CD4-positive, alpha-beta T cell (primary cell): ENCODE data around the gene ALPK1. TPM values are rescaled to one million over a fixed set of nuclear protein-coding genes. Genes with fewer than 3 reads are reported as not detected.

ENCODE experiments used
- ATAC-seq: fragments of 200-7000 bp; cut with Tn5 transposase; one replicate; pipeline ENCODE4 v1.10.0; 2022; ENCODE audit warnings: mild to moderate bottlenecking; ENCODE audit not compliant: poor library complexity
- CTCF ChIA-PET: fragments of 350-600 bp; sonication (Branson Sonifier 250); formaldehyde crosslinking; loops from one replicate; lab custom pipeline; 2021; ENCODE audit warnings: antibody characterized with exemption, inconsistent platforms; lab: Charles Lee
- POLR2A ChIA-PET: fragments of 350-600 bp; sonication (Branson Sonifier 250); formaldehyde crosslinking; loops from one replicate; lab custom pipeline; 2021; ENCODE audit warnings: antibody characterized with exemption, inconsistent platforms; lab: Charles Lee
- DNase-seq, 14 experiments: peaks; one replicate each; pipeline ENCODE4 v3.0.0-alpha.2; 2013 to 2020; ENCODE audit warnings: mixed read lengths in 2 of 14
- H3K27ac ChIP-seq, 2 donors: one replicate each; pipeline versions ENCODE4 v1.5.1 to v1.7.0; 2013; ENCODE audit warnings: low read length in 2 of 2, low read depth in 1 of 2, mild to moderate bottlenecking in 1 of 2
- H3K27me3 ChIP-seq, 2 experiments: 1 replicate in 1 of 2; 2 replicates in 1 of 2; pipeline versions ENCODE4 v1.6.1 to v1.7.0; 2013; ENCODE audit warnings: low read length in 2 of 2, control low read depth in 1 of 2, mild to moderate bottlenecking in 1 of 2, moderate library complexity in 1 of 2; ENCODE audit not compliant: insufficient read depth in 2 of 2, control insufficient read depth in 1 of 2
- H3K36me3 ChIP-seq: one replicate; pipeline ENCODE4 v1.6.1; 2013; ENCODE audit warnings: low read length, control low read depth; ENCODE audit not compliant: insufficient read depth
- H3K4me1 ChIP-seq: one replicate; pipeline ENCODE4 v1.6.1; 2013; ENCODE audit warnings: low read length, control low read depth; ENCODE audit not compliant: insufficient read depth
- H3K4me3 ChIP-seq: one replicate; pipeline ENCODE4 v1.5.1; 2013; ENCODE audit warnings: mild to moderate bottlenecking, low read length, moderate library complexity
- H3K9me3 ChIP-seq, 2 experiments: 1 replicate in 1 of 2; 2 replicates in 1 of 2; pipeline versions ENCODE4 v1.6.1 to v1.7.0; 2013; ENCODE audit warnings: low read length in 2 of 2, mild to moderate bottlenecking in 2 of 2, control low read depth in 1 of 2, moderate library complexity in 1 of 2; ENCODE audit not compliant: control insufficient read depth in 1 of 2, insufficient read depth in 1 of 2
- H3K27ac Mint-ChIP-seq: one replicate; pipeline ENCODE4 v1.8.0; 2020; ENCODE audit warnings: mixed read lengths
- H3K27me3 Mint-ChIP-seq: one replicate; pipeline ENCODE4 v1.8.0; 2021; ENCODE audit warnings: mixed read lengths
- H3K36me3 Mint-ChIP-seq: one replicate; pipeline ENCODE4 v1.8.0; 2021; ENCODE audit warnings: low read depth, mixed read lengths
- H3K4me1 Mint-ChIP-seq: one replicate; pipeline ENCODE4 v1.8.0; 2021; ENCODE audit warnings: low read depth, mixed read lengths
- H3K4me3 Mint-ChIP-seq: one replicate; pipeline ENCODE4 v1.8.0; 2020; ENCODE audit warnings: mild to moderate bottlenecking, mixed read lengths
- H3K9me3 Mint-ChIP-seq: one replicate; pipeline ENCODE4 v1.8.0; 2020; ENCODE audit warnings: mixed read lengths
- intact Hi-C, 2 experiments: fragments of 100-400 bp; cut with DNase I in 1 of 2; cut with micrococcal nuclease in 1 of 2; formaldehyde crosslinking; loops; one replicate each; pipeline versions ENCODE4 v1.15.1 to v1.9.0; 2023 to 2025; cut with DNase I, micrococcal nuclease
- total RNA-seq, 174 experiments: library from RNA in 2 of 174; stranded (reverse) in 2 of 174; gene quantifications; one replicate each; pipeline ENCODE4 v1.2.3 and lab custom pipeline; 2021 to 2026
- TF ChIP-seq, protein P1 (sequence below): fragments of 200-600 bp; IDR thresholded peaks from one replicate; pipeline ENCODE4 v1.8.0; 2022; ENCODE audit warnings: antibody characterized with exemption, mild to moderate bottlenecking

Gene ALPK1
- total RNA-seq, 2 experiments from 2014 or later: 8.2 to 9.5 TPM

DNA sequence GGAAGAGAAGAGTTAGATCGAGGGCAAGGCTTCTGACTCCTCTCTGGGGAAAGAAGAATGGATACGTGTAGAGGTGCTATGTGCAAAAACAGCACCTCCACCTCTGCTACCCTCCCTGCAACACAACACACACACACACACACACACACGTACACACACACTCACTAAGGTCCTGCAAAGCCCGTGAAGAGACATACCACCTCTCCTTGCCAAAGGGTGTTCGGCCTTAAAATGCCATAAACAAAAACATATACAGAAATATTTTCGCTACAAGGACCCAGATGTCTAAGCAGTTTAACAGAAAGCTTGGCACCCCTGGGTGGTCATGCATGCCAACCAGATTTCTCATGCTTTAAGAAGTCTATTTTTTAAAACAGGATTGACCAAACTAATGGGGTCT lies 13.0 kb upstream of the ALPK1 start:
- Mint-ChIP-seq H3K27ac (peak overlapping the region; percentile 87), H3K9me3 (peaks cover 2% of the 10 kb centered on the region), H3K36me3 (peaks cover 32% of the 10 kb centered on the region), H3K27me3 (no peaks in the 10 kb centered on the region), H3K4me3 (peak overlapping the region; percentile 96), H3K4me1 (peaks cover 89% of the 10 kb centered on the region)
- ATAC-seq (no peak), DNase-seq (peak in 2 of 14 experiments; percentile 25 to 33)
- POLR2A ChIA-PET: interaction anchor here (0.6 to 5.6 kb wide), 6 partner anchors 9 to 52 kb away, joined by 3 to 137 read pairs (median 5); partner anchors contain the start of genes ALPK1 and AP1AR
- TF ChIP-seq, protein P1, sequence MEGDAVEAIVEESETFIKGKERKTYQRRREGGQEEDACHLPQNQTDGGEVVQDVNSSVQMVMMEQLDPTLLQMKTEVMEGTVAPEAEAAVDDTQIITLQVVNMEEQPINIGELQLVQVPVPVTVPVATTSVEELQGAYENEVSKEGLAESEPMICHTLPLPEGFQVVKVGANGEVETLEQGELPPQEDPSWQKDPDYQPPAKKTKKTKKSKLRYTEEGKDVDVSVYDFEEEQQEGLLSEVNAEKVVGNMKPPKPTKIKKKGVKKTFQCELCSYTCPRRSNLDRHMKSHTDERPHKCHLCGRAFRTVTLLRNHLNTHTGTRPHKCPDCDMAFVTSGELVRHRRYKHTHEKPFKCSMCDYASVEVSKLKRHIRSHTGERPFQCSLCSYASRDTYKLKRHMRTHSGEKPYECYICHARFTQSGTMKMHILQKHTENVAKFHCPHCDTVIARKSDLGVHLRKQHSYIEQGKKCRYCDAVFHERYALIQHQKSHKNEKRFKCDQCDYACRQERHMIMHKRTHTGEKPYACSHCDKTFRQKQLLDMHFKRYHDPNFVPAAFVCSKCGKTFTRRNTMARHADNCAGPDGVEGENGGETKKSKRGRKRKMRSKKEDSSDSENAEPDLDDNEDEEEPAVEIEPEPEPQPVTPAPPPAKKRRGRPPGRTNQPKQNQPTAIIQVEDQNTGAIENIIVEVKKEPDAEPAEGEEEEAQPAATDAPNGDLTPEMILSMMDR: no peak
- intact Hi-C loops: loop anchor here (2.0 to 10.0 kb wide), 6 partner anchors 37 to 1481 kb away; partner anchors contain the start of genes AP1AR (in 1 of the 2), CAMK2D (in 1 of the 2), LARP7 (in 1 of the 2) and ZGRF1 (in 1 of the 2)
- CTCF ChIA-PET: no interaction called here
- Histone ChIP-seq H3K36me3 (peaks cover 3% of the 10 kb centered on the region), H3K9me3 (peaks cover 0 to 4% of the 10 kb centered on the region in 2 experiments), H3K4me3 (peak overlapping the region; percentile 78), H3K27ac (no peak overlapping the region), H3K4me1 (peaks cover 46% of the 10 kb centered on the region), H3K27me3 (no peaks in the 10 kb centered on the region)

DNA sequence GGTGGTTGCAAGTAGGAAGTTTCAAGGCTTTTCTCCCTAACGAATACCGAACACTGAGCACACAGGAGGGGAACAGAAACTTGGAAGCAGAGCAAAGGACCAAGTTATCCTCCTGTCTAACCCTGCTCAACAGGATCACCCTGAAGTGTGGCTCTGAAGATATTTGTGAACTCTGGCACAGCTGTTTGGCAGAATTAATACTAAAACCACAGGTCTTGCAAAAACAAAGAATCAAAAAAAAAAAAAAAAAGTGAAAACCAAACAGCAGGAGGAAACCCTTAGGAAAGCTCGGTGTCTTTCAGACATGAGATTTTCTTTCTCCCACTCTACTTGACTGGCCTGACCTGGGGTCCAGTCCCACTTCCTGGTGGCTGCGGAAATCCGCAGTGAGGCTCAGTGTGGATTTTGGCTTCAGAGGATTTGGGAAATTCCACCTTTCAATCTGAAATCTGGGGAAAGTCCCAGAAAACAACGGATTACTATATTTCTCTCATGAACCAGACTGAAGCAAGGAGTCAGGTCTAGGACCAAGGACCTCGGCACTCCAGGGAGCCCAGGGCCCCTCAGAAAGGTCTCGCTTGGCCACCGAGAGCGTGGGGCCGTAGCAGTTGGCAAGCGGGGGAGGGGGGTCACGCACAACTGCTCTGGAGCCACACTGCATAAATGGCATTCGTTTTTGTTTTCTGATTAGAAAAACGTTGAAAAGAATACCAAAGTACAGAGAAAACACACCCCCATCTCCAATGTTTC lies 12.3 kb upstream of the ALPK1 start:
- peaks cover 0 to 4% of the 10 kb centered on the region in 2 experiments for H3K9me3 ChIP-seq
- H3K36me3 ChIP-seq: peaks cover 3% of the 10 kb centered on the region
- ATAC-seq: no peak
- H3K27me3 Mint-ChIP-seq: no peaks in the 10 kb centered on the region
- ChIA-PET POLR2A (interaction anchor here (0.6 to 5.6 kb wide), 10 partner anchors 10 to 232 kb away, joined by 3 to 137 read pairs (median 6); partner anchors contain the start of genes ALPK1 and AP1AR), CTCF (interaction anchor here (1.3 kb wide), 1 partner anchor 18 kb away, joined by 4 read pairs; no protein-coding TSS in a partner anchor)
- H3K4me3 ChIP-seq: peak overlapping the region; percentile 78
- TF ChIP-seq, protein P1: no peak
- peak overlapping the region; percentile 87 for H3K27ac Mint-ChIP-seq
- peak in 3 of 14 experiments; percentile 38 to 80 (median 74) for DNase-seq
- peak overlapping the region; percentile 58 to 86 for H3K27ac ChIP-seq
- H3K4me3 Mint-ChIP-seq: peak overlapping the region; percentile 96
- peaks cover 88% of the 10 kb centered on the region for H3K4me1 Mint-ChIP-seq
- H3K9me3 Mint-ChIP-seq: peaks cover 2% of the 10 kb centered on the region
- H3K27me3 ChIP-seq: no peaks in the 10 kb centered on the region
- intact Hi-C loops: loop anchor here (1.0 to 10.0 kb wide), 7 partner anchors 36 to 1480 kb away; partner anchors contain the start of genes AP1AR (in 1 of the 2), CAMK2D (in 1 of the 2), LARP7 (in 1 of the 2) and ZGRF1 (in 1 of the 2)
- peaks cover 32% of the 10 kb centered on the region for H3K36me3 Mint-ChIP-seq
- peaks cover 49% of the 10 kb centered on the region for H3K4me1 ChIP-seq

- Mint-ChIP-seq H3K27ac (peak overlapping the region; percentile 87), H3K4me3 (peak overlapping the region; percentile 96), H3K9me3 (no peaks in the 10 kb centered on the region), H3K27me3 (no peaks in the 10 kb centered on the region), H3K4me1 (peaks cover 62% of the 10 kb centered on the region), H3K36me3 (peaks cover 20% of the 10 kb centered on the region)
- peaks cover 0 to 4% of the 10 kb centered on the region in 2 experiments for H3K9me3 ChIP-seq
- DNase-seq: peak in 3 of 14 experiments; percentile 52 to 66 (median 58)
- ATAC-seq: no peak
- no peaks in the 10 kb centered on the region for H3K27me3 ChIP-seq
- CTCF ChIA-PET: interaction anchor here (1.2 to 1.7 kb wide), 2 partner anchors 12 to 218 kb away, joined by 3 to 4 read pairs; no protein-coding TSS in a partner anchor
- peak overlapping the region; percentile 74 to 86 for H3K27ac ChIP-seq
- H3K4me3 ChIP-seq: peak overlapping the region; percentile 14
- TF ChIP-seq, protein P1: no peak
- H3K4me1 ChIP-seq: peaks cover 47% of the 10 kb centered on the region
- POLR2A ChIA-PET: interaction anchor here (1.2 to 5.6 kb wide), 6 partner anchors 8 to 350 kb away, joined by 3 to 137 read pairs (median 14); partner anchors contain the start of genes ALPK1 and AP1AR
- intact Hi-C loops: loop anchor here in 1 of 2 experiments (10.0 kb wide), 1 partner anchor 1477 kb away; the partner anchor contains the start of gene CAMK2D
- no peaks in the 10 kb centered on the region for H3K36me3 ChIP-seq
Measured at GRCh38 chr4:112287258-112287989, 9.7 kb upstream of the ALPK1 start.
